Mesendoderm (in vitro differentiated cells): ENCODE measurements around the gene TMPRSS11A.

ENCODE experiments used
- DNase-seq: peaks from one replicate; pipeline ENCODE4 v3.0.0; 2013
- H2AK5ac ChIP-seq: 2 replicates; pipeline ENCODE4 v1.6.1; 2013; ENCODE audit warnings: low read length, inconsistent platforms
- H2BK120ac ChIP-seq: 2 replicates; pipeline ENCODE4 v1.6.1; 2013; ENCODE audit warnings: low read depth, mild to moderate bottlenecking, low read length, moderate library complexity, mixed read lengths
- H2BK15ac ChIP-seq: replicated peaks from 2 replicates; pipeline ENCODE4 v1.6.1; 2013; ENCODE audit warnings: low read depth, mild to moderate bottlenecking, moderate library complexity
- H2BK5ac ChIP-seq: 2 replicates; pipeline ENCODE4 v1.6.1; 2013; ENCODE audit warnings: low read length, inconsistent platforms
- H3K18ac ChIP-seq: 2 replicates; pipeline ENCODE4 v1.6.1; 2013; ENCODE audit warnings: mild to moderate bottlenecking, low read length, mixed read lengths
- H3K23ac ChIP-seq: one replicate; pipeline ENCODE4 v1.6.1; 2013; ENCODE audit warnings: low read length
- H3K27ac ChIP-seq: 2 replicates; pipeline ENCODE4 v1.5.1; 2013; ENCODE audit warnings: low read depth, mild to moderate bottlenecking, inconsistent platforms, low read length, moderate library complexity
- H3K27me3 ChIP-seq: 2 replicates; pipeline ENCODE4 v1.6.1; 2013; ENCODE audit warnings: low read length, control low read depth, mild to moderate bottlenecking, inconsistent platforms; ENCODE audit not compliant: insufficient read depth, poor library complexity
- H3K36me3 ChIP-seq: 2 replicates; pipeline ENCODE4 v1.6.1; 2013; ENCODE audit warnings: low read length, inconsistent platforms; ENCODE audit not compliant: control insufficient read depth, insufficient read depth
- H3K4ac ChIP-seq: one replicate; pipeline ENCODE4 v1.6.1; 2013; ENCODE audit warnings: low read depth, mild to moderate bottlenecking, low read length, moderate library complexity
- H3K4me1 ChIP-seq: 2 replicates; pipeline ENCODE4 v1.6.1; 2013; ENCODE audit warnings: low read depth, low read length, inconsistent platforms; ENCODE audit not compliant: control insufficient read depth
- H3K4me2 ChIP-seq: 2 replicates; pipeline ENCODE4 v1.6.1; 2013; ENCODE audit warnings: low read length
- H3K4me3 ChIP-seq: 2 replicates; pipeline ENCODE4 v1.5.1; 2013; ENCODE audit warnings: mild to moderate bottlenecking, low read length
- H3K56ac ChIP-seq: one replicate; pipeline ENCODE4 v1.6.1; 2013; ENCODE audit warnings: low read length
- H3K79me1 ChIP-seq: 2 replicates; pipeline ENCODE4 v1.6.1; 2013; ENCODE audit warnings: low read length, inconsistent platforms
- H3K79me2 ChIP-seq: 2 replicates; pipeline ENCODE4 v1.6.1; 2013; ENCODE audit warnings: mild to moderate bottlenecking, low read length; ENCODE audit not compliant: control insufficient read depth, insufficient read depth
- H3K9ac ChIP-seq: 2 replicates; pipeline ENCODE4 v1.6.1; 2013; ENCODE audit warnings: low read length, inconsistent platforms
- H4K5ac ChIP-seq: one replicate; pipeline ENCODE4 v1.6.1; 2013; ENCODE audit warnings: low read length
- H4K8ac ChIP-seq: one replicate; pipeline ENCODE4 v1.6.1; 2013; ENCODE audit warnings: low read depth, mild to moderate bottlenecking, control low read depth, low read length, moderate library complexity
- WGBS: extraction: QIAGEN DNeasy Blood & Tissue Kit; methylation state at CpG from one replicate; pipeline ENCODE4 v1.1.7; 2013; ENCODE audit warnings: low lambda C conversion rate, missing lambda C conversion rate; ENCODE audit not compliant: insufficient coverage; ENCODE audit errors: extremely low coverage; 5-methylcytosine and 5-hydroxymethylcytosine counted together

Gene TMPRSS11A

GRCh38 chr4:67912080-67912479, 51.2 kb downstream of the TMPRSS11A start:
- H3K9ac ChIP-seq, result no peak overlapping the region
- H3K23ac ChIP-seq, result no peak overlapping the region
- H3K56ac ChIP-seq, result no peak overlapping the region
- H2BK5ac ChIP-seq, result no peak overlapping the region
- H3K79me1 ChIP-seq, result no peaks in the 10 kb centered on the region
- no CpG with 5 or more reads among the region's 2 CpGs for WGBS
- no peak overlapping the region for H3K27ac ChIP-seq
- H2BK15ac ChIP-seq, result no peak overlapping the region
- no peak for DNase-seq
- no peak overlapping the region for H2AK5ac ChIP-seq
- no peak overlapping the region for H3K4me2 ChIP-seq
- H3K4me1 ChIP-seq, result no peaks in the 10 kb centered on the region
- no peaks in the 10 kb centered on the region for H3K36me3 ChIP-seq
- H3K79me2 ChIP-seq, result no peaks in the 10 kb centered on the region
- H2BK120ac ChIP-seq, result no peak overlapping the region
- no peak overlapping the region for H3K4ac ChIP-seq
- H3K4me3 ChIP-seq, result no peak overlapping the region
- H4K8ac ChIP-seq, result no peak overlapping the region
- no peak overlapping the region for H3K18ac ChIP-seq
- no peaks in the 10 kb centered on the region for H3K27me3 ChIP-seq
- no peak overlapping the region for H4K5ac ChIP-seq

GRCh38 chr4:67911638-67912037, 51.7 kb downstream of the TMPRSS11A start:
- WGBS, result no CpG with 5 or more reads among the region's 3 CpGs

GRCh38 chr4:67911141-67911540, 52.2 kb downstream of the TMPRSS11A start:
- Histone ChIP-seq H2BK5ac (no peak overlapping the region), H3K36me3 (no peaks in the 10 kb centered on the region), H3K4ac (no peak overlapping the region), H2AK5ac (no peak overlapping the region), H3K27me3 (no peaks in the 10 kb centered on the region), H3K18ac (no peak overlapping the region), H3K4me3 (no peak overlapping the region), H2BK15ac (no peak overlapping the region), H3K23ac (no peak overlapping the region), H3K9ac (no peak overlapping the region), H3K79me2 (no peaks in the 10 kb centered on the region), H3K27ac (no peak overlapping the region), H4K8ac (no peak overlapping the region), H4K5ac (no peak overlapping the region), H3K79me1 (no peaks in the 10 kb centered on the region), H3K56ac (no peak overlapping the region), H3K4me2 (no peak overlapping the region), H3K4me1 (no peaks in the 10 kb centered on the region), H2BK120ac (no peak overlapping the region)
- DNase-seq, result no peak
- WGBS, result no CpG with 5 or more reads among the region's 4 CpGs

More at GRCh38 chr4:67911638-67912037, 51.7 kb downstream of the TMPRSS11A start:
- Histone ChIP-seq H3K27me3 (no peaks in the 10 kb centered on the region), H3K36me3 (no peaks in the 10 kb centered on the region), H3K18ac (no peak overlapping the region), H3K9ac (no peak overlapping the region), H4K5ac (no peak overlapping the region), H2BK15ac (no peak overlapping the region), H4K8ac (no peak overlapping the region), H3K4me1 (no peaks in the 10 kb centered on the region), H2BK5ac (no peak overlapping the region), H2AK5ac (no peak overlapping the region), H3K4me2 (no peak overlapping the region), H3K4ac (no peak overlapping the region), H3K27ac (no peak overlapping the region), H2BK120ac (no peak overlapping the region), H3K4me3 (no peak overlapping the region), H3K56ac (no peak overlapping the region), H3K23ac (no peak overlapping the region), H3K79me1 (no peaks in the 10 kb centered on the region), H3K79me2 (no peaks in the 10 kb centered on the region)
- DNase-seq, result no peak

GRCh38 chr4:67910585-67910905, 52.7 kb downstream of the TMPRSS11A start:
- Histone ChIP-seq H3K79me1 (no peaks in the 10 kb centered on the region), H3K27ac (no peak overlapping the region), H3K27me3 (no peaks in the 10 kb centered on the region), H3K4me3 (no peak overlapping the region), H4K5ac (no peak overlapping the region), H2BK15ac (no peak overlapping the region), H3K56ac (no peak overlapping the region), H4K8ac (no peak overlapping the region), H3K4me1 (no peaks in the 10 kb centered on the region), H3K4me2 (no peak overlapping the region), H3K36me3 (no peaks in the 10 kb centered on the region), H3K79me2 (no peaks in the 10 kb centered on the region), H2BK120ac (no peak overlapping the region), H3K23ac (no peak overlapping the region), H3K9ac (no peak overlapping the region), H3K18ac (no peak overlapping the region), H2AK5ac (no peak overlapping the region), H3K4ac (no peak overlapping the region), H2BK5ac (no peak overlapping the region)
- no peak for DNase-seq
- WGBS, result no CpG with 5 or more reads among the region's 1 CpG

GRCh38 chr4:67909905-67910584, 53.2 kb downstream of the TMPRSS11A start:
- Histone ChIP-seq H3K4me1 (no peaks in the 10 kb centered on the region), H3K4me2 (no peak overlapping the region), H3K4ac (no peak overlapping the region), H3K56ac (no peak overlapping the region), H2BK5ac (no peak overlapping the region), H3K79me1 (no peaks in the 10 kb centered on the region), H2BK120ac (no peak overlapping the region), H3K79me2 (no peaks in the 10 kb centered on the region), H3K27me3 (no peaks in the 10 kb centered on the region), H4K8ac (no peak overlapping the region), H3K23ac (no peak overlapping the region), H3K27ac (no peak overlapping the region), H3K36me3 (no peaks in the 10 kb centered on the region), H4K5ac (no peak overlapping the region), H3K4me3 (no peak overlapping the region), H3K9ac (no peak overlapping the region), H2BK15ac (no peak overlapping the region), H3K18ac (no peak overlapping the region), H2AK5ac (no peak overlapping the region)
- no CpG with 5 or more reads among the region's 6 CpGs for WGBS
- DNase-seq, result peak; percentile 18

GRCh38 chr4:67907650-67908049, 55.6 kb downstream of the TMPRSS11A start:
- no CpG with 5 or more reads among the region's 4 CpGs for WGBS
- no peaks in the 10 kb centered on the region for H3K4me1 ChIP-seq
- no peak overlapping the region for H3K4me3 ChIP-seq

More at GRCh38 chr4:67907650-67908049, 55.6 kb downstream of the TMPRSS11A start:
- H3K27ac ChIP-seq, result no peak overlapping the region
- H2BK120ac ChIP-seq, result no peak overlapping the region
- no peaks in the 10 kb centered on the region for H3K79me2 ChIP-seq
- H3K4me2 ChIP-seq, result no peak overlapping the region
- H3K36me3 ChIP-seq, result no peaks in the 10 kb centered on the region
- H4K5ac ChIP-seq, result no peak overlapping the region
- no peaks in the 10 kb centered on the region for H3K27me3 ChIP-seq
- DNase-seq, result no peak
- no peak overlapping the region for H4K8ac ChIP-seq
- H3K23ac ChIP-seq, result no peak overlapping the region
- H3K4ac ChIP-seq, result no peak overlapping the region
- no peak overlapping the region for H3K18ac ChIP-seq
- no peak overlapping the region for H2AK5ac ChIP-seq
- no peaks in the 10 kb centered on the region for H3K79me1 ChIP-seq
- no peak overlapping the region for H2BK5ac ChIP-seq
- H3K9ac ChIP-seq, result no peak overlapping the region
- no peak overlapping the region for H3K56ac ChIP-seq
- H2BK15ac ChIP-seq, result no peak overlapping the region
